HepG2 (cell line): ENCODE data around the gene ABCB6. TPM values are rescaled to one million over a fixed set of nuclear protein-coding genes. Genes with fewer than 3 reads are reported as not detected.

ENCODE experiments used
- BCL3 ChIP-seq: sonication (generic); formaldehyde crosslinking; IDR thresholded peaks from 2 replicates; pipeline ENCODE4 v1.5.1; 2020; ENCODE audit warnings: mild to moderate bottlenecking, missing genetic modification reagents, moderate library complexity
- BRCA1 ChIP-seq: sonication (generic); formaldehyde crosslinking; IDR thresholded peaks from 2 replicates; pipeline ENCODE4 v1.4.0; 2020; ENCODE audit warnings: missing genetic modification reagents
- CEBPG ChIP-seq: IDR thresholded peaks from 2 replicates; pipeline ENCODE4 v1.6.1; 2016
- DRAP1 ChIP-seq: IDR thresholded peaks from 2 replicates; pipeline ENCODE4 v1.6.1; 2016; ENCODE audit warnings: missing genetic modification reagents, missing compliant biosample characterization
- FOXJ3 ChIP-seq: sonication (generic); formaldehyde crosslinking; IDR thresholded peaks from 2 replicates; pipeline ENCODE4 v1.4.0; 2020; ENCODE audit warnings: missing genetic modification reagents, mild to moderate bottlenecking, borderline replicate concordance
- HINFP ChIP-seq: sonication (generic); formaldehyde crosslinking; IDR thresholded peaks from 2 replicates; pipeline ENCODE4 v1.4.0; 2020; ENCODE audit warnings: low read depth, mild to moderate bottlenecking, missing genetic modification reagents
- HNF4A ChIP-seq: sonication (generic); formaldehyde crosslinking; IDR thresholded peaks from 2 replicates; pipeline ENCODE4 v1.4.0; 2020; ENCODE audit warnings: missing genetic modification reagents
- IRX3 ChIP-seq: sonication (generic); formaldehyde crosslinking; IDR thresholded peaks from 2 replicates; pipeline ENCODE4 v1.8.1; 2023; ENCODE audit warnings: mild to moderate bottlenecking, low read depth, missing genetic modification reagents, borderline replicate concordance
- LCORL ChIP-seq, 2 experiments: fragments of 450-650 bp in 1 of 2; sonication (generic) in 1 of 2; formaldehyde crosslinking in 1 of 2; IDR thresholded peaks; 2 replicates each; pipeline versions ENCODE4 v1.5.0 to v1.6.1; 2017 to 2020; ENCODE audit warnings: antibody characterized with exemption in 1 of 2, missing genetic modification reagents in 1 of 2
- MYPOP ChIP-seq: sonication (generic); formaldehyde crosslinking; IDR thresholded peaks from 2 replicates; pipeline ENCODE4 v1.8.1; 2023; ENCODE audit warnings: mild to moderate bottlenecking, moderate library complexity, missing genetic modification reagents
- RNF2 ChIP-seq: fragments of 450-650 bp; conservative IDR thresholded peaks from 2 replicates; pipeline ENCODE4 v1.6.1; 2016; ENCODE audit warnings: low read depth
- ZNF337 ChIP-seq: sonication (generic); formaldehyde crosslinking; IDR thresholded peaks from 2 replicates; pipeline ENCODE4 v1.5.1; 2020; ENCODE audit warnings: missing genetic modification reagents, low read depth, mild to moderate bottlenecking, borderline replicate concordance
- ZNF362 ChIP-seq: sonication (generic); formaldehyde crosslinking; IDR thresholded peaks from 2 replicates; pipeline ENCODE4 v1.4.0; 2020; ENCODE audit warnings: missing genetic modification reagents, mild to moderate bottlenecking, borderline replicate concordance
- ZNF382 ChIP-seq: sonication (generic); formaldehyde crosslinking; IDR thresholded peaks from 2 replicates; pipeline ENCODE4 v1.5.0; 2020; ENCODE audit warnings: missing genetic modification reagents, mild to moderate bottlenecking, borderline replicate concordance
- ZNF441 ChIP-seq: sonication (generic); formaldehyde crosslinking; IDR thresholded peaks from 2 replicates; pipeline ENCODE4 v1.7.0; 2021; ENCODE audit warnings: missing genetic modification reagents, borderline replicate concordance
- ZNF512B ChIP-seq: sonication (generic); formaldehyde crosslinking; IDR thresholded peaks from 2 replicates; pipeline ENCODE4 v1.5.1; 2020; ENCODE audit warnings: missing genetic modification reagents, mild to moderate bottlenecking, borderline replicate concordance
- ZNF562 ChIP-seq: sonication (generic); formaldehyde crosslinking; IDR thresholded peaks from 2 replicates; pipeline ENCODE4 v1.8.0; 2022; ENCODE audit warnings: missing genetic modification reagents, borderline replicate concordance
- ZNF7 ChIP-seq: IDR thresholded peaks from 2 replicates; pipeline ENCODE4 v1.6.1; 2016; ENCODE audit warnings: missing biosample characterization, missing genetic modification reagents
- ZNF775 ChIP-seq: sonication (generic); formaldehyde crosslinking; IDR thresholded peaks from 2 replicates; pipeline ENCODE4 v1.4.0; 2020; ENCODE audit warnings: missing genetic modification reagents, mild to moderate bottlenecking, moderate library complexity, borderline replicate concordance
- polyA plus RNA-seq, 8 experiments: library from polyadenylated mRNA; depleted of rRNA in 3 of 8; stranded (reverse) in 7 of 8; unstranded in 1 of 8; fragments of >200 nt; fragmentation: Illumina TruSeq in 4 of 8; extraction: Trizol in 4 of 8; gene quantifications; 2 replicates each; pipeline versions ENCODE4 v1.2.1 to v1.2.3, GENCODE V29; 2011 to 2016; ENCODE audit warnings: low read depth in 4 of 8, missing spikeins in 1 of 8, mixed read lengths in 1 of 8; ENCODE audit not compliant: insufficient read depth in 1 of 8
- total RNA-seq, 5 experiments: library from RNA; depleted of rRNA; stranded (reverse); fragments of >200 nt; fragmentation: Illumina TruSeq; extraction: Trizol; gene quantifications; 2 replicates each; pipeline ENCODE4 v1.2.3, GENCODE V29; 2016; ENCODE audit warnings: low read depth in 1 of 5

Gene ABCB6
- total and polyA plus RNA-seq, 2 of the 13 experiments (the other 11 are each of a cell fraction or from before 2014, with no cell fraction given) = 91.1 to 137 TPM

- TF ChIP-seq ZNF362 (CRISPR knock-in tag) (peak; percentile 50; the same call in 1 of the 2 replicates), CEBPG (peak; percentile 77), ZNF512B (CRISPR knock-in tag) (peak; percentile 36; the same call in 1 of the 2 replicates), RNF2 (peak; percentile 75; the same call in 1 of the 2 replicates), HNF4A (CRISPR knock-in tag) (no peak), ZNF7 (no peak), MYPOP (CRISPR knock-in tag) (no peak; the same call in 1 of the 2 replicates), LCORL (IDR thresholded peaks at IDR 0.05) (no peak), LCORL (CRISPR knock-in tag; IDR thresholded peaks at IDR 0.05) (peak; percentile 86), ZNF775 (CRISPR knock-in tag) (peak; percentile 88), DRAP1 (peak; percentile 36; the same call in 1 of the 2 replicates), ZNF382 (CRISPR knock-in tag) (no peak), ZNF562 (CRISPR knock-in tag) (no peak), FOXJ3 (peak; percentile 63; the same call in 1 of the 2 replicates), IRX3 (no peak; the same call in 1 of the 2 replicates), HINFP (CRISPR knock-in tag) (peak; percentile 84; the same call in 1 of the 2 replicates), ZNF337 (CRISPR knock-in tag) (no peak), BCL3 (CRISPR knock-in tag) (peak; percentile 53; the same call in 1 of the 2 replicates), BRCA1 (peak; percentile 54; the same call in 1 of the 2 replicates), ZNF441 (CRISPR knock-in tag) (no peak; the same call in 1 of the 2 replicates)
Measured at GRCh38 chr2:219177552-219178376, 41.0 kb downstream of the ABCB6 start, which contains the start of gene RETREG2 (continued).
